Endodermal cell (in vitro differentiated cells): Measurements from ENCODE around the gene AGBL1. TPM values are rescaled to one million over a fixed set of nuclear protein-coding genes. Genes with fewer than 3 reads are reported as not detected.

Experiments used
- DNase-seq: peaks from one replicate; pipeline ENCODE4 v3.0.0-alpha.2; 2017
- H3K27ac ChIP-seq: 2 replicates; pipeline ENCODE4 v1.5.1; 2013; ENCODE audit warnings: mild to moderate bottlenecking, low read depth, low read length, moderate library complexity
- H3K27me3 ChIP-seq: 2 replicates; pipeline ENCODE4 v1.6.1; 2013; ENCODE audit warnings: mild to moderate bottlenecking, low read length, moderate library complexity; ENCODE audit not compliant: insufficient read depth, control insufficient read depth, poor library complexity, severe bottlenecking
- H3K36me3 ChIP-seq: 2 replicates; pipeline ENCODE4 v1.7.0; 2013; ENCODE audit warnings: mild to moderate bottlenecking, low read length, moderate library complexity; ENCODE audit not compliant: control insufficient read depth, insufficient read depth
- H3K4me1 ChIP-seq: one replicate; pipeline ENCODE4 v1.7.0; 2013; ENCODE audit warnings: low read length; ENCODE audit not compliant: control insufficient read depth, insufficient read depth
- H3K4me3 ChIP-seq: 2 replicates; pipeline ENCODE4 v1.5.1; 2013; ENCODE audit warnings: mild to moderate bottlenecking, low read length, moderate library complexity
- H3K9ac ChIP-seq: 2 replicates; pipeline ENCODE4 v1.6.1; 2013; ENCODE audit warnings: mild to moderate bottlenecking, low read length, moderate library complexity; ENCODE audit not compliant: poor library complexity, severe bottlenecking; ENCODE audit errors: extremely low read depth
- H3K9me3 ChIP-seq: 2 replicates; pipeline ENCODE4 v1.6.1; 2013; ENCODE audit warnings: mild to moderate bottlenecking, low read length, moderate library complexity; ENCODE audit not compliant: control insufficient read depth
- H3K27ac Mint-ChIP-seq: 2 replicates; pipeline ENCODE4 v1.8.0; 2020; ENCODE audit warnings: mixed read lengths
- H3K27me3 Mint-ChIP-seq: 2 replicates; pipeline ENCODE4 v1.8.0; 2021; ENCODE audit warnings: mild to moderate bottlenecking, mixed read lengths; ENCODE audit not compliant: insufficient read depth
- H3K36me3 Mint-ChIP-seq: 2 replicates; pipeline ENCODE4 v1.8.0; 2020; ENCODE audit warnings: low read depth, mixed read lengths
- H3K4me1 Mint-ChIP-seq: 2 replicates; pipeline ENCODE4 v1.8.0; 2020; ENCODE audit warnings: mixed read lengths
- H3K4me3 Mint-ChIP-seq: 2 replicates; pipeline ENCODE4 v1.8.0; 2020; ENCODE audit warnings: mild to moderate bottlenecking, moderate library complexity, mixed read lengths
- H3K9me3 Mint-ChIP-seq: 2 replicates; pipeline ENCODE4 v1.8.0; 2020; ENCODE audit warnings: mild to moderate bottlenecking, mixed read lengths
- WGBS, 2 experiments: methylation state at CpG; one replicate each; pipeline versions ENCODE4 v1.1.5 to v1.1.7; 2013; ENCODE audit warnings: missing lambda C conversion rate in 2 of 2, mixed read lengths in 1 of 2; ENCODE audit not compliant: insufficient coverage in 1 of 2, insufficient read length in 1 of 2; 5-methylcytosine and 5-hydroxymethylcytosine counted together
- total RNA-seq, 2 donors: library from RNA; stranded (reverse); fragmentation: NEBNext Ultra II Directional in 1 of 2; extraction: Animal tissue kit (Norgen Biotek cat#: 25700) in 1 of 2; gene quantifications; 2 replicates in 1 of 2; 3 replicates in 1 of 2; pipeline ENCODE4 v1.2.1, GENCODE V29; 2021
- TF ChIP-seq, protein P1 (sequence below): fragments of 200-600 bp; sonication (generic); conservative IDR thresholded peaks from 2 replicates; pipeline ENCODE4 v1.5.0; 2021; ENCODE audit warnings: antibody characterized with exemption, mild to moderate bottlenecking

AGBL1 gene
- total RNA-seq, 2 donors from 2014 or later = 0.07 to 0.11 TPM

DNA sequence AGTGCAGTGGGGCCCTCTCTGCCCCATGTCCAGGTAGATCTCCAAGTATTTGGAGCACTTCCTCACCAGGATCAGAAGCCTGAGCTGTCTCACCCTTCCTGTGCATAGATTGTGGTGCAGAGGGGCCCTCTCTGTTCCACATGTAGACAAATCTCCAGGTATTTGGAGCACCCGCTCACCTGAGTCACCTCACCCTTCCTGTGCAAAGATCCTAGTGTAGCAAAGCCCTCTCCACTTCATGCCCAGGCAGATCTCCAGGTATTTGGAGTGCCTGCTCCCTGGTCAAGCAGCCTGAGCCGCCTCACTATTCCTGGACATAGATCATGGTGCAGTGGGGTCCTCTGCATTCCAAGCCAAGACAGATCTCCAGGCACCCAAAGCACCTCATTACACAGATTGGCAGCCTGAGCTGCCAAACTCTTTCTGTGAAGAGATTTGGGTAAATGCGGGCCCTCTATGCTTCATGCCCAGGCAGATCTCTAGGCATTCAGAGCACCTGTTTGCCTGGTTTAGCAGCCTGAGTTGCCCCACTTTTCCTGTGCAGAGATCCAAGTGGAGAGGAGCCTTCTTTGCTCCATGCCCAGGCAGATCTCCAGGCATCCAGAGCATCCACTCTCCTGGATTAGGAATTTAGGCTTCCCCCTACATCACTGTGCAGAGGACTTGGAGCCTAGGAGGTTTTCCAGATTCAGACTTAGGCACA lies 249.8 kb downstream of the AGBL1 start:
- Mint-ChIP-seq H3K4me3 (no peak overlapping the region), H3K27ac (no peak overlapping the region), H3K4me1 (no peaks in the 10 kb centered on the region), H3K9me3 (peaks cover 36% of the 10 kb centered on the region), H3K27me3 (peaks cover 2% of the 10 kb centered on the region), H3K36me3 (no peaks in the 10 kb centered on the region)
- 89 to 91% methylated on average over 3 of the region's 3 CpGs for WGBS, 2 experiments
- H3K4me1 ChIP-seq = no peaks in the 10 kb centered on the region
- TF ChIP-seq, protein P1, sequence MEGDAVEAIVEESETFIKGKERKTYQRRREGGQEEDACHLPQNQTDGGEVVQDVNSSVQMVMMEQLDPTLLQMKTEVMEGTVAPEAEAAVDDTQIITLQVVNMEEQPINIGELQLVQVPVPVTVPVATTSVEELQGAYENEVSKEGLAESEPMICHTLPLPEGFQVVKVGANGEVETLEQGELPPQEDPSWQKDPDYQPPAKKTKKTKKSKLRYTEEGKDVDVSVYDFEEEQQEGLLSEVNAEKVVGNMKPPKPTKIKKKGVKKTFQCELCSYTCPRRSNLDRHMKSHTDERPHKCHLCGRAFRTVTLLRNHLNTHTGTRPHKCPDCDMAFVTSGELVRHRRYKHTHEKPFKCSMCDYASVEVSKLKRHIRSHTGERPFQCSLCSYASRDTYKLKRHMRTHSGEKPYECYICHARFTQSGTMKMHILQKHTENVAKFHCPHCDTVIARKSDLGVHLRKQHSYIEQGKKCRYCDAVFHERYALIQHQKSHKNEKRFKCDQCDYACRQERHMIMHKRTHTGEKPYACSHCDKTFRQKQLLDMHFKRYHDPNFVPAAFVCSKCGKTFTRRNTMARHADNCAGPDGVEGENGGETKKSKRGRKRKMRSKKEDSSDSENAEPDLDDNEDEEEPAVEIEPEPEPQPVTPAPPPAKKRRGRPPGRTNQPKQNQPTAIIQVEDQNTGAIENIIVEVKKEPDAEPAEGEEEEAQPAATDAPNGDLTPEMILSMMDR = no peak
- H3K9ac ChIP-seq = no peak overlapping the region
- H3K27me3 ChIP-seq = no peaks in the 10 kb centered on the region
- no peak overlapping the region for H3K4me3 ChIP-seq
- no peak for DNase-seq
- peaks cover 8% of the 10 kb centered on the region for H3K9me3 ChIP-seq
- no peak overlapping the region for H3K27ac ChIP-seq
- no peaks in the 10 kb centered on the region for H3K36me3 ChIP-seq

DNA sequence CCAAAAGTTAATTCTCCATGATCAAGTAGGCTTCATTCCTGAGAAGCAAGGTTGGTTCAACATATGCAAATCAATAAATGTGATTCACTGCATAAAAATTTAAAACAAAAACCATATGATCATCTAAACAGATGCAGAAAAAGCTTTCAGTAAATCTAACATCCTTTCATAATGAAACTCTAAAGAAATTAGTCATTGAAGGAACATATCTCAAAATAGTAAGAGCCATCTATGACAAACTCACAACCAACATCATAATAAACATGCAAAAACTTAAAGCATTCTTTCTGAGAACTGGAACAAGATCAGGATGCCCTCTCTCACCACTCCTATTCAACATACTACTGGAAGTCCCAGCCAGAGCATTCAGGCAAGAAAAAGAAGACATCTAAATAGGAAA lies 254.1 kb downstream of the AGBL1 start:
- no peaks in the 10 kb centered on the region for H3K36me3 ChIP-seq
- no peak for DNase-seq
- Mint-ChIP-seq H3K27me3 (peaks cover 2% of the 10 kb centered on the region), H3K27ac (no peak overlapping the region), H3K4me1 (no peaks in the 10 kb centered on the region), H3K4me3 (no peak overlapping the region), H3K9me3 (peaks cover 24% of the 10 kb centered on the region), H3K36me3 (no peaks in the 10 kb centered on the region)
- peaks cover 8% of the 10 kb centered on the region for H3K9me3 ChIP-seq
- H3K4me3 ChIP-seq = no peak overlapping the region
- no peaks in the 10 kb centered on the region for H3K27me3 ChIP-seq
- no peaks in the 10 kb centered on the region for H3K4me1 ChIP-seq
- no peak overlapping the region for H3K9ac ChIP-seq
- TF ChIP-seq, protein P1 = no peak
- no peak overlapping the region for H3K27ac ChIP-seq

DNA sequence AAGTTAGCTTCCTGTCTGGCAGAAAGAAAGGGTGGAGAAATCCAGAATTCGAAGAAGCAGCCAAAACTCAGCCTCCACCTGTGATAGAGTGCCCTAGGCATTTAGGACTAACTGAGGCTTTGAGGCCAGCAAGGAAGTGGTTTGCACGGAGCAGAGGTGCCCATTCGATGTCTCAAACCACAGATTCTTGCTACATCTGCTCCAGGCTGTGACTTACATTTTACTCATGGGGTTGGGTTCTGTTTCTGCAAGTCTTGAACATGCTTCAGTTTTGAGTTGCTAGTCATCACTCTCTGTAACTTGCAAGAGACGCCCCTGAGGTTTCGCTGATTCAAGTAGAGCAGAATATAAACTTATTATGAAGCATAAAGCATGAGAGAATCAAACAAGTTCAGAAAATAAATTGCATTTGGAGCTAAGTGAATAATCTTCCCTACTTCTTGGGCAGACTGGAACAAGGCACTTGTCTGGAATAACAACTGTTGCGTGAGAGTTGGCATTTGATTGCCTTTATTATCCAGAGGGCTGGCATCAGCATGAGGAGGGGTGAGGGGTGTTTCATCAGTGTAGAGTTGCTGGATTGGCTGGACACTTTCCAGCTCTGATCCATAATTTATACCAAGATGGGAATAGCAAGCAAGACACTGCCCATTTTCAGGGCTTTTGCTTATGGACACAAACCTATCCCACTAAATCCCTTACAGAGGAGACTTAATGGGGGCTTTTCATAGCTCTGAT lies 256.5 kb downstream of the AGBL1 start:
- H3K27ac Mint-ChIP-seq = no peak overlapping the region
- no peak overlapping the region for H3K4me3 Mint-ChIP-seq
- peaks cover 2% of the 10 kb centered on the region for H3K27me3 Mint-ChIP-seq
- Histone ChIP-seq H3K27ac (no peak overlapping the region), H3K27me3 (no peaks in the 10 kb centered on the region), H3K9me3 (no peaks in the 10 kb centered on the region), H3K9ac (no peak overlapping the region), H3K4me1 (no peaks in the 10 kb centered on the region), H3K36me3 (no peaks in the 10 kb centered on the region), H3K4me3 (no peak overlapping the region)
- H3K9me3 Mint-ChIP-seq = peaks cover 2% of the 10 kb centered on the region
- no peak for DNase-seq
- H3K4me1 Mint-ChIP-seq = no peaks in the 10 kb centered on the region
- H3K36me3 Mint-ChIP-seq = no peaks in the 10 kb centered on the region
- WGBS, 2 experiments = 82 to 83% methylated on average over 6 of the region's 6 CpGs
- TF ChIP-seq, protein P1 = no peak
